OCI-LY3 (cell line): ENCODE data around the gene TNFRSF6B.

ENCODE experiments used
- CTCF ChIP-seq: fragments of 200-600, 300-600 bp; sonication (generic); IDR thresholded peaks from 2 replicates; pipeline ENCODE4 v1.5.1; 2014; ENCODE audit warnings: antibody characterized with exemption, low read length, low read depth
- EZH2phosphoT487 ChIP-seq: fragments of 200-600 bp; shearing (Covaris generic); IDR thresholded peaks from 2 replicates; pipeline ENCODE4 v1.6.1; 2018; ENCODE audit warnings: antibody characterized with exemption, mixed run types, low read depth

DNA sequence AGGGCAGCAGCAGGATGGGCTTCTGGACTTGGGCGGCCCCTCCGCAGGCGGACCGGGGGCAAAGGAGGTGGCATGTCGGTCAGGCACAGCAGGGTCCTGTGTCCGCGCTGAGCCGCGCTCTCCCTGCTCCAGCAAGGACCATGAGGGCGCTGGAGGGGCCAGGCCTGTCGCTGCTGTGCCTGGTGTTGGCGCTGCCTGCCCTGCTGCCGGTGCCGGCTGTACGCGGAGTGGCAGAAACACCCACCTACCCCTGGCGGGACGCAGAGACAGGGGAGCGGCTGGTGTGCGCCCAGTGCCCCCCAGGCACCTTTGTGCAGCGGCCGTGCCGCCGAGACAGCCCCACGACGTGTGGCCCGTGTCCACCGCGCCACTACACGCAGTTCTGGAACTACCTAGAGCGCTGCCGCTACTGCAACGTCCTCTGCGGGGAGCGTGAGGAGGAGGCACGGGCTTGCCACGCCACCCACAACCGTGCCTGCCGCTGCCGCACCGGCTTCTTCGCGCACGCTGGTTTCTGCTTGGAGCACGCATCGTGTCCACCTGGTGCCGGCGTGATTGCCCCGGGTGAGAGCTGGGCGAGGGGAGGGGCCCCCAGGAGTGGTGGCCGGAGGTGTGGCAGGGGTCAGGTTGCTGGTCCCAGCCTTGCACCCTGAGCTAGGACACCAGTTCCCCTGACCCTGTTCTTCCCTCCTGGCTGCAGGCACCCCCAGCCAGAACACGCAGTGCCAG is at the start of gene TNFRSF6B:
- TF ChIP-seq CTCF (no peak), EZH2phosphoT487 (no peak)
